H9 (cell line): ENCODE results near the gene UMAD1. TPM values are rescaled to one million over a fixed set of nuclear protein-coding genes. Genes with fewer than 3 reads are reported as not detected.

Source experiments
- DNase-seq: peaks from one replicate; pipeline ENCODE4 v3.0.0-alpha.2; 2017
- H2AFZ ChIP-seq: one replicate; pipeline ENCODE4 v1.6.1; 2013; ENCODE audit warnings: mild to moderate bottlenecking, low read length, control low read depth, moderate library complexity
- H2AK5ac ChIP-seq: 2 replicates; pipeline ENCODE4 v1.6.1; 2013; ENCODE audit warnings: low read length, control low read depth, mixed read lengths; ENCODE audit not compliant: insufficient read length
- H2BK120ac ChIP-seq: one replicate; pipeline ENCODE4 v1.6.1; 2013; ENCODE audit warnings: low read depth, mild to moderate bottlenecking, low read length, control low read depth, inconsistent platforms; ENCODE audit not compliant: poor library complexity, severe bottlenecking
- H2BK12ac ChIP-seq: 2 replicates; pipeline ENCODE4 v1.6.1; 2013; ENCODE audit warnings: low read length, control low read depth, mixed read lengths, low read depth; ENCODE audit not compliant: insufficient read length
- H2BK15ac ChIP-seq: 2 replicates; pipeline ENCODE4 v1.6.1; 2013; ENCODE audit warnings: low read depth, low read length, control low read depth
- H2BK20ac ChIP-seq: one replicate; pipeline ENCODE4 v1.6.1; 2013; ENCODE audit warnings: low read depth, mild to moderate bottlenecking, low read length, control low read depth, inconsistent platforms; ENCODE audit not compliant: poor library complexity, severe bottlenecking
- H2BK5ac ChIP-seq: 2 replicates; pipeline ENCODE4 v1.6.1; 2013; ENCODE audit warnings: low read length, control low read depth, mixed read lengths; ENCODE audit not compliant: insufficient read length
- H3K14ac ChIP-seq: 2 replicates; pipeline ENCODE4 v1.6.1; 2013; ENCODE audit warnings: low read length, control low read depth; ENCODE audit not compliant: insufficient read depth
- H3K18ac ChIP-seq: 2 replicates; pipeline ENCODE4 v1.6.1; 2013; ENCODE audit warnings: low read depth, mild to moderate bottlenecking, mixed read lengths, low read length, control low read depth; ENCODE audit not compliant: insufficient read length
- H3K23ac ChIP-seq: 2 replicates; pipeline ENCODE4 v1.6.1; 2013; ENCODE audit warnings: low read length, control low read depth, mixed read lengths, low read depth; ENCODE audit not compliant: insufficient read length
- H3K23me2 ChIP-seq: 2 replicates; pipeline ENCODE4 v1.6.1; 2013; ENCODE audit warnings: low read depth, mild to moderate bottlenecking, mixed read lengths, low read length, control low read depth; ENCODE audit not compliant: insufficient read length, poor library complexity, severe bottlenecking
- H3K27ac ChIP-seq: 2 replicates; pipeline ENCODE4 v1.5.1; 2013; ENCODE audit warnings: low read length, control low read depth, mixed read lengths, low read depth; ENCODE audit not compliant: insufficient read length
- H3K27me3 ChIP-seq: 2 replicates; pipeline ENCODE4 v1.6.1; 2013; ENCODE audit warnings: low read length, control low read depth, inconsistent platforms; ENCODE audit not compliant: insufficient read depth
- H3K4ac ChIP-seq: 2 replicates; pipeline ENCODE4 v1.6.1; 2013; ENCODE audit warnings: low read depth, mild to moderate bottlenecking, control low read depth, inconsistent platforms, low read length, moderate library complexity
- H3K4me1 ChIP-seq: 2 replicates; pipeline ENCODE4 v1.6.1; 2013; ENCODE audit warnings: low read length, control low read depth, inconsistent platforms; ENCODE audit not compliant: insufficient read depth
- H3K4me2 ChIP-seq: 2 replicates; pipeline ENCODE4 v1.6.1; 2013; ENCODE audit warnings: low read length, control low read depth, mixed read lengths; ENCODE audit not compliant: insufficient read length, insufficient read depth
- H3K56ac ChIP-seq: 2 replicates; pipeline ENCODE4 v1.6.1; 2013; ENCODE audit warnings: low read depth, mild to moderate bottlenecking, mixed read lengths, low read length, control low read depth; ENCODE audit not compliant: insufficient read length
- H3K79me1 ChIP-seq: 2 replicates; pipeline ENCODE4 v1.6.1; 2013; ENCODE audit warnings: low read depth, mild to moderate bottlenecking, moderate library complexity, low read length, control low read depth, inconsistent platforms; ENCODE audit not compliant: insufficient read depth, poor library complexity, severe bottlenecking
- H3K79me2 ChIP-seq: 2 replicates; pipeline ENCODE4 v1.6.1; 2013; ENCODE audit warnings: low read length, control low read depth, inconsistent platforms; ENCODE audit not compliant: insufficient read depth
- H3K9ac ChIP-seq: 2 replicates; pipeline ENCODE4 v1.6.1; 2013; ENCODE audit warnings: low read length, control low read depth, mixed read lengths; ENCODE audit not compliant: insufficient read length; ENCODE audit errors: extremely low read depth
- H3K9me3 ChIP-seq: one replicate; pipeline ENCODE4 v1.6.1; 2013; ENCODE audit warnings: low read depth, low read length, inconsistent platforms; ENCODE audit not compliant: control insufficient read depth
- H3T11ph ChIP-seq: one replicate; pipeline ENCODE4 v1.6.1; 2013; ENCODE audit warnings: mild to moderate bottlenecking, low read length, control low read depth, inconsistent platforms
- H4K20me1 ChIP-seq: one replicate; pipeline ENCODE4 v1.6.1; 2013; ENCODE audit not compliant: control insufficient read depth, insufficient read length, insufficient read depth
- H4K5ac ChIP-seq: 2 replicates; pipeline ENCODE4 v1.6.1; 2013; ENCODE audit warnings: low read depth, mild to moderate bottlenecking, mixed read lengths, low read length, control low read depth; ENCODE audit not compliant: insufficient read length
- H4K8ac ChIP-seq: replicated peaks from 2 replicates; pipeline ENCODE4 v1.6.1; 2013; ENCODE audit warnings: low read length, control low read depth, mixed read lengths, low read depth; ENCODE audit not compliant: insufficient read length
- H4K91ac ChIP-seq: 2 replicates; pipeline ENCODE4 v1.6.1; 2013; ENCODE audit warnings: low read depth, mild to moderate bottlenecking, moderate library complexity, mixed read lengths, low read length, control low read depth; ENCODE audit not compliant: insufficient read length
- H3K27ac Mint-ChIP-seq, 3 experiments: 2 replicates in 2 of 3; 3 replicates in 1 of 3; pipeline ENCODE4 v1.8.0; 2020 to 2021; ENCODE audit warnings: mixed read lengths in 3 of 3, mild to moderate bottlenecking in 1 of 3, moderate library complexity in 1 of 3
- H3K27me3 Mint-ChIP-seq: 2 replicates; pipeline ENCODE4 v1.8.0; 2021; ENCODE audit warnings: low read depth, mild to moderate bottlenecking, moderate library complexity, mixed read lengths
- H3K36me3 Mint-ChIP-seq, 3 experiments: 2 replicates in 2 of 3; 3 replicates in 1 of 3; pipeline ENCODE4 v1.8.0; 2020 to 2021; ENCODE audit warnings: low read depth in 3 of 3, mixed read lengths in 3 of 3; ENCODE audit not compliant: insufficient read depth in 1 of 3
- H3K4me1 Mint-ChIP-seq, 2 experiments: 2 replicates each; pipeline ENCODE4 v1.8.0; 2020; ENCODE audit warnings: mixed read lengths in 2 of 2
- H3K4me3 Mint-ChIP-seq, 2 experiments: 2 replicates in 1 of 2; 3 replicates in 1 of 2; pipeline ENCODE4 v1.8.0; 2020 to 2021; ENCODE audit warnings: mild to moderate bottlenecking in 2 of 2, mixed read lengths in 2 of 2, moderate library complexity in 1 of 2
- H3K9me3 Mint-ChIP-seq, 2 experiments: 2 replicates in 1 of 2; 3 replicates in 1 of 2; pipeline ENCODE4 v1.8.0; 2020; ENCODE audit warnings: mild to moderate bottlenecking in 2 of 2, mixed read lengths in 2 of 2, moderate library complexity in 1 of 2
- WGBS: extraction: QIAGEN DNeasy Blood & Tissue Kit; methylation state at CpG from one replicate; pipeline ENCODE4 v1.1.7; 2013; ENCODE audit warnings: missing lambda C conversion rate, low lambda C conversion rate, mixed read lengths; ENCODE audit not compliant: insufficient read length; ENCODE audit errors: extremely low coverage; 5-methylcytosine and 5-hydroxymethylcytosine counted together
- total RNA-seq: library from RNA; stranded (reverse); gene quantifications from 2 replicates; pipeline ENCODE4 v1.2.1, GENCODE V29; 2021
- TF ChIP-seq, protein P1 (sequence below): fragments of 200-600 bp; sonication (generic); conservative IDR thresholded peaks from 3 replicates; pipeline ENCODE4 v1.8.0; 2021; ENCODE audit warnings: antibody characterized with exemption, mild to moderate bottlenecking

The UMAD1 gene
- total RNA-seq, 1 experiment from 2014 or later, result 8.9 TPM

DNA sequence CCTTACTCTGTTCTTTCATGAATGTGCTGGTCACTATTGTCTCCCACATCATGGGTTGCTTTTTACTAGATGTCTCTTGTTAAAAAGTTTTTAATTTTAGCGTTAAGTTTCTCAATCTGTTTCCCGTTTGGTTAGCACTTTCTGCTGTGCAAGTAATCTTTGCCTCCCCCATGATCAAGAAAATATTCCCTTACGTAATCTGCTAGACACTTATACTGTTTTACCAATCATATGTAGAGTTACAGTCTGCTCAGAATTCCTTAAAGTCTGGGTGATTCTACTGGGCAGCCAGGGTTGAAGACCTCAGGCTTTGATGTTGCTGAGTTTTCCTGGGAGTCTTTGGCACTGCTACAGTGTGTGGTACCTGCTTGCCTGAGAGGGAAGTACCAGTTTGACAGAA lies 116.0 kb downstream of the UMAD1 start:
- WGBS, result no CpG with 5 or more reads among the region's 3 CpGs
- no peak overlapping the region for H2BK5ac ChIP-seq
- no peaks in the 10 kb centered on the region for H3K27me3 Mint-ChIP-seq
- peak overlapping the region in 1 of 3 experiments; percentile 12; a peak in 1 of 7 replicates for H3K27ac Mint-ChIP-seq
- no peak overlapping the region for H3K27ac ChIP-seq
- no peak overlapping the region for H2BK15ac ChIP-seq
- no peak overlapping the region for H3T11ph ChIP-seq
- H3K79me1 ChIP-seq, result no peaks in the 10 kb centered on the region
- H3K36me3 Mint-ChIP-seq, result no peaks in the 10 kb centered on the region
- no peak overlapping the region for H3K14ac ChIP-seq
- no peak overlapping the region for H3K4me2 ChIP-seq
- no peak overlapping the region for H4K91ac ChIP-seq
- H3K79me2 ChIP-seq, result no peaks in the 10 kb centered on the region
- H4K5ac ChIP-seq, result no peak overlapping the region
- H3K27me3 ChIP-seq, result no peaks in the 10 kb centered on the region
- H2BK12ac ChIP-seq, result no peak overlapping the region
- no peak overlapping the region for H3K4me3 Mint-ChIP-seq
- no peak overlapping the region for H4K8ac ChIP-seq
- no peak overlapping the region for H3K9ac ChIP-seq
- H3K23ac ChIP-seq, result no peak overlapping the region
- H3K9me3 ChIP-seq, result no peaks in the 10 kb centered on the region
- DNase-seq, result no peak
- H3K23me2 ChIP-seq, result no peaks in the 10 kb centered on the region
- no peak overlapping the region for H2AFZ ChIP-seq
- H3K18ac ChIP-seq, result no peak overlapping the region
- TF ChIP-seq, protein P1, sequence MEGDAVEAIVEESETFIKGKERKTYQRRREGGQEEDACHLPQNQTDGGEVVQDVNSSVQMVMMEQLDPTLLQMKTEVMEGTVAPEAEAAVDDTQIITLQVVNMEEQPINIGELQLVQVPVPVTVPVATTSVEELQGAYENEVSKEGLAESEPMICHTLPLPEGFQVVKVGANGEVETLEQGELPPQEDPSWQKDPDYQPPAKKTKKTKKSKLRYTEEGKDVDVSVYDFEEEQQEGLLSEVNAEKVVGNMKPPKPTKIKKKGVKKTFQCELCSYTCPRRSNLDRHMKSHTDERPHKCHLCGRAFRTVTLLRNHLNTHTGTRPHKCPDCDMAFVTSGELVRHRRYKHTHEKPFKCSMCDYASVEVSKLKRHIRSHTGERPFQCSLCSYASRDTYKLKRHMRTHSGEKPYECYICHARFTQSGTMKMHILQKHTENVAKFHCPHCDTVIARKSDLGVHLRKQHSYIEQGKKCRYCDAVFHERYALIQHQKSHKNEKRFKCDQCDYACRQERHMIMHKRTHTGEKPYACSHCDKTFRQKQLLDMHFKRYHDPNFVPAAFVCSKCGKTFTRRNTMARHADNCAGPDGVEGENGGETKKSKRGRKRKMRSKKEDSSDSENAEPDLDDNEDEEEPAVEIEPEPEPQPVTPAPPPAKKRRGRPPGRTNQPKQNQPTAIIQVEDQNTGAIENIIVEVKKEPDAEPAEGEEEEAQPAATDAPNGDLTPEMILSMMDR, result no peak
- H3K4ac ChIP-seq, result no peak overlapping the region
- H2AK5ac ChIP-seq, result no peak overlapping the region
- no peaks in the 10 kb centered on the region for H3K9me3 Mint-ChIP-seq
- no peaks in the 10 kb centered on the region for H3K4me1 ChIP-seq
- no peak overlapping the region for H2BK120ac ChIP-seq
- no peak overlapping the region for H3K56ac ChIP-seq
- H3K4me1 Mint-ChIP-seq, result no peaks in the 10 kb centered on the region
- no peaks in the 10 kb centered on the region for H4K20me1 ChIP-seq
- no peak overlapping the region for H2BK20ac ChIP-seq
